ENCODE results near the gene ANAPC15.
A peak's percentile ranks its signal among the peaks of the same experiment; 100 is the strongest.

ANAPC15 gene

GRCh38 chr11:72111300-72112142 is 974 bp downstream of the ANAPC15 start:
- Histone ChIP-seq H3K27ac (ENCODE audit: low read depth, low read length, poor library complexity, severe bottlenecking) (peak overlapping the region; percentile 84), H4K20me1 (ENCODE audit: insufficient read depth, low read length) (no peaks in the 10 kb centered on the region), H3F3A (ENCODE audit: insufficient read depth, low read length) (no peaks in the 10 kb centered on the region), H3K4me3 (ENCODE audit: low read depth, low read length, poor library complexity, severe bottlenecking) (peak overlapping the region; percentile 66), H3K36me3 (ENCODE audit: insufficient read depth, low read length) (no peaks in the 10 kb centered on the region), H3K9ac (ENCODE audit: low read length) (peak overlapping the region; percentile 84), H3K9me3 (ENCODE audit: low read length) (no peaks in the 10 kb centered on the region), H2AFZ (ENCODE audit: low read length) (no peak overlapping the region), H3K4me2 (ENCODE audit: low read length) (peak overlapping the region; percentile 83), H3K79me2 (ENCODE audit: insufficient read depth, low read length) (no peaks in the 10 kb centered on the region), H3K27me3 (ENCODE audit: insufficient read depth, low read length) (no peaks in the 10 kb centered on the region), H3K9me2 (ENCODE audit: low read depth, low read length) (no peaks in the 10 kb centered on the region), H3K4me1 (ENCODE audit: insufficient read depth, low read length, severe bottlenecking) (peaks cover 18% of the 10 kb centered on the region)
- TF ChIP-seq CTCF (IDR thresholded peaks at IDR 0.05; ENCODE audit: low read length) (no peak), EZH2 (IDR thresholded peaks at IDR 0.05; ENCODE audit: borderline replicate concordance, low read length) (no peak)

- Histone ChIP-seq H3K79me2 (ENCODE audit: insufficient read depth, low read length) (peaks cover 12% of the 10 kb centered on the region), H3K36me3 (ENCODE audit: insufficient read depth, low read length) (peaks cover 10% of the 10 kb centered on the region; the same call in 1 of the 2 replicates), H3K4me2 (ENCODE audit: low read length) (no peak within 1 kb of the TSS), H3F3A (ENCODE audit: insufficient read depth, low read length) (no peaks in the 10 kb centered on the region), H2AFZ (ENCODE audit: low read length) (no peak within 1 kb of the TSS), H3K9ac (ENCODE audit: low read length) (no peak within 1 kb of the TSS), H3K9me2 (ENCODE audit: low read depth, low read length) (no peaks in the 10 kb centered on the region), H3K27me3 (ENCODE audit: insufficient read depth, low read length) (no peaks in the 10 kb centered on the region), H3K4me1 (ENCODE audit: insufficient read depth, low read length, severe bottlenecking) (peaks cover 24% of the 10 kb centered on the region), H3K27ac (ENCODE audit: low read depth, low read length, poor library complexity, severe bottlenecking) (no peak within 1 kb of the TSS), H4K20me1 (ENCODE audit: insufficient read depth, low read length) (no peaks in the 10 kb centered on the region), H3K4me3 (ENCODE audit: low read depth, low read length, poor library complexity, severe bottlenecking) (no peak within 1 kb of the TSS), H3K9me3 (ENCODE audit: low read length) (no peaks in the 10 kb centered on the region)
- TF ChIP-seq EZH2 (IDR thresholded peaks at IDR 0.05; ENCODE audit: borderline replicate concordance, low read length) (no peak), CTCF (IDR thresholded peaks at IDR 0.05; ENCODE audit: low read length) (no peak)
Observed at GRCh38 chr11:72105888-72106287, 6.6 kb downstream of the ANAPC15 start, which contains the start of gene TOMT. TOMT (plus strand) TSS chr11:72105924; CDS start chr11:72105952, 28 bp downstream.

- Histone ChIP-seq H3K79me2 (ENCODE audit: insufficient read depth, low read length) (peaks cover 12% of the 10 kb centered on the region), H3K4me3 (ENCODE audit: low read depth, low read length, poor library complexity, severe bottlenecking) (peak overlapping the region; percentile 82), H3F3A (ENCODE audit: insufficient read depth, low read length) (no peaks in the 10 kb centered on the region), H3K27me3 (ENCODE audit: insufficient read depth, low read length) (no peaks in the 10 kb centered on the region), H3K4me2 (ENCODE audit: low read length) (peak overlapping the region; percentile 66), H3K9ac (ENCODE audit: low read length) (peak overlapping the region; percentile 35; the same call in 1 of the 2 replicates), H3K9me3 (ENCODE audit: low read length) (no peaks in the 10 kb centered on the region), H3K4me1 (ENCODE audit: insufficient read depth, low read length, severe bottlenecking) (peaks cover 23% of the 10 kb centered on the region), H4K20me1 (ENCODE audit: insufficient read depth, low read length) (no peaks in the 10 kb centered on the region), H3K9me2 (ENCODE audit: low read depth, low read length) (no peaks in the 10 kb centered on the region), H3K27ac (ENCODE audit: low read depth, low read length, poor library complexity, severe bottlenecking) (peak overlapping the region; percentile 58), H2AFZ (ENCODE audit: low read length) (no peak overlapping the region), H3K36me3 (ENCODE audit: insufficient read depth, low read length) (peaks cover 29% of the 10 kb centered on the region)
- TF ChIP-seq EZH2 (IDR thresholded peaks at IDR 0.05; ENCODE audit: borderline replicate concordance, low read length) = no peak
- TF ChIP-seq CTCF (IDR thresholded peaks at IDR 0.05; ENCODE audit: low read length) = no peak
Observed at GRCh38 chr11:72103754-72104167, 8.7 kb downstream of the ANAPC15 start.

Measured in OCI-LY1 (cell line).